GM23338 (cell line): ENCODE measurements around the gene MEF2D. TPM values are rescaled to one million over a fixed set of nuclear protein-coding genes. Genes with fewer than 3 reads are reported as not detected.

Experiments used
- ATAC-seq: fragments of 200-7000 bp; cut with Tn5 transposase; 3 replicates; pipeline ENCODE4 v1.9.1; 2020
- DNase-seq: peaks from one replicate; pipeline ENCODE4 v3.0.0-alpha.2; 2015; ENCODE audit warnings: low spot score
- H2AFZ ChIP-seq: fragments of 200-600 bp; sonication (generic); 2 replicates; pipeline ENCODE4 v1.8.0; 2016; ENCODE audit warnings: antibody characterized with exemption, mild to moderate bottlenecking, moderate library complexity
- H3F3A ChIP-seq: fragments of 200-600 bp; sonication (generic); replicated peaks from 2 replicates; pipeline ENCODE4 v1.8.0; 2017; ENCODE audit warnings: antibody characterized with exemption, mixed run types, low read depth
- H3K27ac ChIP-seq: fragments of 200-600 bp; sonication (generic); 2 replicates; pipeline ENCODE4 v1.6.1; 2016; ENCODE audit warnings: low read depth
- H3K27me3 ChIP-seq: fragments of 200-600 bp; sonication (generic); 2 replicates; pipeline ENCODE4 v1.8.0; 2016; ENCODE audit warnings: mild to moderate bottlenecking, mixed run types, moderate library complexity; ENCODE audit not compliant: insufficient read depth
- H3K36me3 ChIP-seq: fragments of 200-600 bp; sonication (generic); 2 replicates; pipeline ENCODE4 v1.8.0; 2016; ENCODE audit warnings: mild to moderate bottlenecking; ENCODE audit not compliant: insufficient read depth
- H3K4me1 ChIP-seq: fragments of 200-600 bp; sonication (generic); 2 replicates; pipeline ENCODE4 v1.8.0; 2016; ENCODE audit warnings: mild to moderate bottlenecking, moderate library complexity; ENCODE audit not compliant: insufficient read depth
- H3K4me2 ChIP-seq: fragments of 200-600 bp; sonication (generic); 2 replicates; pipeline ENCODE4 v1.7.1; 2017; ENCODE audit warnings: mixed run types
- H3K4me3 ChIP-seq: fragments of 200-600 bp; sonication (generic); 2 replicates; pipeline ENCODE4 v1.6.1; 2016; ENCODE audit warnings: mixed run types
- H3K79me2 ChIP-seq: fragments of 200-600 bp; sonication (generic); replicated peaks from 2 replicates; pipeline ENCODE4 v1.8.0; 2017; ENCODE audit warnings: mild to moderate bottlenecking; ENCODE audit not compliant: insufficient read depth
- H3K9me2 ChIP-seq: fragments of 200-600 bp; sonication (generic); 2 replicates; pipeline ENCODE4 v1.8.0; 2017; ENCODE audit not compliant: insufficient read depth
- H4K20me1 ChIP-seq: fragments of 200-600 bp; sonication (generic); replicated peaks from 2 replicates; pipeline ENCODE4 v1.8.0; 2017; ENCODE audit warnings: mild to moderate bottlenecking; ENCODE audit not compliant: insufficient read depth
- H3K27ac Mint-ChIP-seq: 2 replicates; pipeline ENCODE4 v1.8.0; 2020; ENCODE audit warnings: inconsistent platforms, mild to moderate bottlenecking, moderate library complexity, mixed read lengths
- H3K27me3 Mint-ChIP-seq: 3 replicates; pipeline ENCODE4 v1.8.0; 2022; ENCODE audit warnings: low read depth, mild to moderate bottlenecking, moderate library complexity, mixed read lengths, inconsistent platforms; ENCODE audit not compliant: insufficient read depth, poor library complexity
- H3K36me3 Mint-ChIP-seq: 3 replicates; pipeline ENCODE4 v1.8.0; 2021; ENCODE audit warnings: low read depth, mild to moderate bottlenecking, inconsistent platforms, moderate library complexity, mixed read lengths
- H3K4me1 Mint-ChIP-seq: 3 replicates; pipeline ENCODE4 v1.8.0; 2020; ENCODE audit warnings: mild to moderate bottlenecking, inconsistent platforms, mixed read lengths
- H3K4me3 Mint-ChIP-seq: 3 replicates; pipeline ENCODE4 v1.8.0; 2021; ENCODE audit warnings: moderate library complexity, mild to moderate bottlenecking, inconsistent platforms, mixed read lengths
- H3K9me3 Mint-ChIP-seq: 3 replicates; pipeline ENCODE4 v1.8.0; 2020; ENCODE audit warnings: moderate library complexity, mild to moderate bottlenecking, inconsistent platforms, mixed read lengths
- CREB1 ChIP-seq: fragments of 250-450 bp; sonication (Bioruptor Pico); IDR thresholded peaks from 2 replicates; pipeline ENCODE4 v1.5.0; 2020; ENCODE audit warnings: low read depth, mild to moderate bottlenecking, moderate library complexity
- EZH2phosphoT487 ChIP-seq: fragments of 200-600 bp; sonication (generic); IDR thresholded peaks from one replicate; pipeline ENCODE4 v1.8.1; 2018; ENCODE audit warnings: antibody characterized with exemption; ENCODE audit not compliant: unreplicated experiment
- NANOG ChIP-seq: IDR thresholded peaks from 2 replicates; pipeline ENCODE4 v1.6.1; 2016; ENCODE audit warnings: antibody characterized with exemption, borderline replicate concordance
- REST ChIP-seq: IDR thresholded peaks from one replicate; pipeline ENCODE4 v1.6.1; 2018; ENCODE audit warnings: antibody characterized with exemption; ENCODE audit not compliant: unreplicated experiment
- ZNF114 ChIP-seq: fragments of 250-450 bp; sonication (Bioruptor Pico); IDR thresholded peaks from 2 replicates; pipeline ENCODE4 v1.5.0; 2020; ENCODE audit warnings: mild to moderate bottlenecking, moderate library complexity
- ZNF331 ChIP-seq: fragments of 250-450 bp; sonication (Bioruptor Pico); IDR thresholded peaks from 2 replicates; pipeline ENCODE4 v1.5.0; 2020; ENCODE audit warnings: low read depth, mild to moderate bottlenecking, moderate library complexity
- ZNF462 ChIP-seq: fragments of 250-450 bp; sonication (Bioruptor Pico); IDR thresholded peaks from 2 replicates; pipeline ENCODE4 v1.5.0; 2020; ENCODE audit warnings: mild to moderate bottlenecking, moderate library complexity
- polyA plus RNA-seq: library from polyadenylated mRNA; unstranded; fragments of >200 nt; fragmentation: Nextera tagmentation; extraction: Ambion mirVana; gene quantifications from 2 replicates; pipeline ENCODE4 v1.2.1, GENCODE V29; 2016
- total RNA-seq: library from RNA; depleted of rRNA; stranded (reverse); fragments of >200 nt; shearing (Covaris generic); gene quantifications from 2 replicates; pipeline ENCODE4 v1.2.3, GENCODE V29; 2014

MEF2D gene
- total and polyA plus RNA-seq, 2 experiments from 2014 or later = 10.6 to 15.5 TPM

GRCh38 chr1:156494309-156494895, 6.2 kb downstream of the MEF2D start:
- no peak overlapping the region for H2AFZ ChIP-seq
- no peak for ATAC-seq
- Mint-ChIP-seq H3K27me3 (peaks cover 16% of the 10 kb centered on the region), H3K27ac (no peak overlapping the region), H3K4me3 (no peak overlapping the region), H3K9me3 (no peaks in the 10 kb centered on the region), H3K4me1 (peaks cover 90% of the 10 kb centered on the region), H3K36me3 (peaks cover 6% of the 10 kb centered on the region; the same call in 2 of the 3 replicates)
- no peaks in the 10 kb centered on the region for H3K36me3 ChIP-seq
- no peak for DNase-seq
- H3K79me2 ChIP-seq = peaks cover 77% of the 10 kb centered on the region
- no peaks in the 10 kb centered on the region for H3K9me2 ChIP-seq
- H3F3A ChIP-seq = no peaks in the 10 kb centered on the region
- no peak overlapping the region for H3K4me2 ChIP-seq
- peaks cover 78% of the 10 kb centered on the region for H3K4me1 ChIP-seq
- no peaks in the 10 kb centered on the region for H3K27me3 ChIP-seq
- peaks cover 11% of the 10 kb centered on the region for H4K20me1 ChIP-seq
- H3K4me3 ChIP-seq = no peak overlapping the region
- TF ChIP-seq ZNF462 (CRISPR knock-in tag) = no peak
- TF ChIP-seq ZNF114 (CRISPR knock-in tag) = no peak
- no peak for TF ChIP-seq NANOG
- TF ChIP-seq EZH2phosphoT487 = no peak
- TF ChIP-seq CREB1 (CRISPR knock-in tag) = no peak
- TF ChIP-seq REST = no peak
- TF ChIP-seq ZNF331 = no peak
- no peak overlapping the region for H3K27ac ChIP-seq
